ENCODE measurements around the gene SLC16A10.

SLC16A10 gene

DNA sequence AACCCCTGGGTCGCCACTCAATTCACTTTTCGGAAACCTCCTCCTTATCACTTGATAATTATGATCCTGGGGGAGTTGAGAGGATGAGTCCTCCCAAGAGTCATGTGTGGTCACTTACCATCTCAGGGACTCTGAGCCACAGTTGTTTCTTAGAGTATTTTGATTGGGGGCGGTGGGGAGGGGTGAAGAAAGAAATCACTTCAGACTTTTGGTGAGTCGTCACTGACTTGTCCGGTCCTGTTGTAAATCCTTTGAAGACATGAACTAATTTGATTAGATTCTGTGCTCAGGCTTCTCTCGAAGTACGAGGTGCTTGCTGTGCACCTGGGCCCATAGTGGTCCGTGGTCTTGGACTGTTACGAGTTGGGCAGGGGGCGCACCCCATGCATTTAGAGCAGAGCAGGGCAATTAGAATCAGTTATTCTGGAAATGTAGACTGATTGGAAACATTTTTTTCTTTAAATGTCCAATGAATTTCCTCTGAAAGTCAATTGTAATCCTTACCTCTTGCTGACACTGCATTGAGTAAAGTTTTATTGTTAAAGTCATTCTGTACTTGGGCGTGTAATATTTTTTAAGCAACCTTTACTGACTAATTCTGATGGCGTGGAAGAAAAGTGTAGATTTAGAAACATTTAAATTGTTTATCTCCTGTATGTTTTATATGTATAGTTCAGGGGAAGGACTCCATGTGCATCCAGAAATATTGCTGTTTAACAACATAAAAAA lies 173.4 kb downstream of the SLC16A10 start:
- peak overlapping the region; percentile 4 for H3K4me3 ChIP-seq (ENCODE audit: low read length)
- DNase-seq (ENCODE audit: low read depth): no peak
- TF ChIP-seq, protein P1, sequence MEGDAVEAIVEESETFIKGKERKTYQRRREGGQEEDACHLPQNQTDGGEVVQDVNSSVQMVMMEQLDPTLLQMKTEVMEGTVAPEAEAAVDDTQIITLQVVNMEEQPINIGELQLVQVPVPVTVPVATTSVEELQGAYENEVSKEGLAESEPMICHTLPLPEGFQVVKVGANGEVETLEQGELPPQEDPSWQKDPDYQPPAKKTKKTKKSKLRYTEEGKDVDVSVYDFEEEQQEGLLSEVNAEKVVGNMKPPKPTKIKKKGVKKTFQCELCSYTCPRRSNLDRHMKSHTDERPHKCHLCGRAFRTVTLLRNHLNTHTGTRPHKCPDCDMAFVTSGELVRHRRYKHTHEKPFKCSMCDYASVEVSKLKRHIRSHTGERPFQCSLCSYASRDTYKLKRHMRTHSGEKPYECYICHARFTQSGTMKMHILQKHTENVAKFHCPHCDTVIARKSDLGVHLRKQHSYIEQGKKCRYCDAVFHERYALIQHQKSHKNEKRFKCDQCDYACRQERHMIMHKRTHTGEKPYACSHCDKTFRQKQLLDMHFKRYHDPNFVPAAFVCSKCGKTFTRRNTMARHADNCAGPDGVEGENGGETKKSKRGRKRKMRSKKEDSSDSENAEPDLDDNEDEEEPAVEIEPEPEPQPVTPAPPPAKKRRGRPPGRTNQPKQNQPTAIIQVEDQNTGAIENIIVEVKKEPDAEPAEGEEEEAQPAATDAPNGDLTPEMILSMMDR (conservative IDR thresholded peaks at IDR 0.05; ENCODE audit: low read depth, low read length): no peak

DNA sequence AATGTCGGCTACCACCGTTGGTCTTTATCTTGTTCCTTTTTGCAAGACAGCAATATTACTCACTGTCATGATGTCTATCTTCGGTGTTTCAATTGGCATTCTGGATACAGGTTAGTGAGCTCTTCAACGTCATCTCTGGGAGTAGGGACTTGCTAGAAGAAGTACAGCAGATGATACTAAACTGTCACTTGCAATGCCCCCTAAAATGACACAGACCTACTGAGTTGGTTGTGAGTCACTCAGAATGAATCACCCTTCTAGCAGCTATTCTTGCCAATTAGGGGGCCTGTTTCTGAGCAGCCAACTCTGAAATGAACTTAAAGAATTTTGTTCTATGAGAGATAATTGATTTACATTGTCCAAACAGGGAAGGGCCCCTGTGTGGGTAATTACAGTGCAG lies 176.5 kb downstream of the SLC16A10 start:
- DNase-seq (ENCODE audit: low read depth): peak; percentile 29
- TF ChIP-seq, protein P1 (conservative IDR thresholded peaks at IDR 0.05; ENCODE audit: low read depth, low read length): no peak
- no peak overlapping the region for H3K4me3 ChIP-seq (ENCODE audit: low read length)

DNA sequence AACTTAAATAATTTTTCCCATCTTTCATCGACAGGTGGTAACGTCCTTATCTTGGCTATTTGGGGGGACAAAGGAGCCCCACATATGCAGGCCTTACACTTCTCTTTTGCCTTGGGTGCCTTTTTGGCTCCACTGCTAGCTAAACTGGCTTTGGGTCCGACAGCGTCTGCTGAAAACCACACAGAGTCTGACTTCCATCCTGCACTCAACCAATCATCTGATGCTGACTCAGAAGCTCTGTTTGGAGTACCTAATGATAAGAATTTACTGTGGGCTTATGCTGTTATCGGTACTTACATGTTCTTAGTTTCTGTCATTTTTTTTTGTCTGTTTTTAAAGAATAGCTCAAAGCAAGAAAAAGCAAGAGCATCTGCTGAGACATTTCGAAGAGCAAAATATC lies 178.5 kb downstream of the SLC16A10 start:
- no peak overlapping the region for H3K4me3 ChIP-seq (ENCODE audit: low read length)
- peak; percentile 20 for DNase-seq (ENCODE audit: low read depth)
- TF ChIP-seq, protein P1 (conservative IDR thresholded peaks at IDR 0.05; ENCODE audit: low read depth, low read length): no peak

DNA sequence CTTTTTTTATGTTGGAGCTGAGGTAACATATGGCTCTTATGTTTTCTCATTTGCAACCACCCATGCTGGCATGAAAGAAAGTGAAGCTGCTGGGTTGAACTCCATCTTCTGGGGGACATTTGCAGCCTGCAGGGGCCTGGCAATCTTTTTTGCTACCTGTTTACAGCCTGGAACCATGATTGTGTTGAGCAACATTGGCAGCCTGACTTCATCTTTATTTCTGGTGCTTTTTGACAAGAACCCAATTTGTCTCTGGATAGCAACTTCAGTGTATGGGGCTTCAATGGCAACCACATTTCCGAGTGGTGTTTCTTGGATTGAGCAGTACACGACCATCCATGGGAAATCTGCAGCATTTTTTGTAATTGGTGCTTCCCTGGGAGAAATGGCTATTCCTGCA lies 179.0 kb downstream of the SLC16A10 start:
- H3K4me3 ChIP-seq (ENCODE audit: low read length): no peak overlapping the region
- TF ChIP-seq, protein P1 (conservative IDR thresholded peaks at IDR 0.05; ENCODE audit: low read depth, low read length): no peak
- no peak for DNase-seq (ENCODE audit: low read depth)

DNA sequence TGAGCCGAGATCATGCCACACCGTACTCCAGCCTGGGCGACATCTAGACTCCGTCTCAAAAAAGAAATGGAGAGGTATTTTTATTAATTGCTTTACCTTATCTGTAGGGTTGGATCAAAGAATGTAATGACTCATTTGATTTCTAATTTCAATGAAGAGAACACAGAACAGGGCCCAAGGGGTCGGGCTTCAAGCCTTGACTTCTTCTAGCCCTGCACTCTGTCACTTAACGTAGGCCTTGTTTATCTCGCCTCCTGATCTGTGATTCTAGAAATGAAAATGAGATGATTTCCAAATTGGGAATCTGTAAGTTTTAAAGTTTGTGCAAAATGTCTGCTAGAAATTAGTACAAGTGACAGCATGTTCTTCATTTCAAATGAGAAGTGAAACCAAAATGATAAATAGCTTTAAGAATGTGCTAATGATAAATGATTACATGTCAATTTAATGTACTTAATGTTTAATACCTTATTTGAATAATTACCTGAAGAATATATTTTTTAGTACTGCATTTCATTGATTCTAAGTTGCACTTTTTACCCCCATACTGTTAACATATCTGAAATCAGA lies 180.5 kb downstream of the SLC16A10 start:
- no peak for DNase-seq (ENCODE audit: low read depth)
- H3K4me3 ChIP-seq (ENCODE audit: low read length): no peak overlapping the region
- TF ChIP-seq, protein P1 (conservative IDR thresholded peaks at IDR 0.05; ENCODE audit: low read depth, low read length): no peak

DNA sequence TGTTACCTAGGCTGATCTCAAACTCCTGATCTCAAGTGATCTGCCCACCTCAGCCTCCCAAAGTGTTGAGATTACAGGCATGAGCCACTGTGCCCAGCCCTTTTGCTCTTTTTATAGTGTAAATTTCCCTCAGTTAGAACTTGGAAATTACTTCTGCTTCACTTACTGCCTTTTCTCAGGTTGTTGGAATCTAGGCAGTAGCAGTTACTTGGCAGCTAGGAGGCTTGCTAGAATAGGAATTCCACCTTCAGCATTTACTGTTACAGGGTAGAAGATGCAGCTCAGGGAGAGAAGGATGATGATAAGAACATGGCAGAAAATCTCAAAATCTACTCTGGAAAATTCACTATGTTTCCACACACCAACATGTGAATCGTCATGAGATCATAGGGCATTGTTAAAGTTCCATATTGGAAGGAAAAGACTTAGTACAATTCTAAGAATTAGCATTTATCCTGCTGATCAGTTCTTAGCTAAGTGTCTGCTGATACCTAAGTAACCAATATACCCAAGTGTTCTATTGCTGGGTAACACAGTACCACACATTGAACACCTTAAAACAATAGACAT lies 182.2 kb downstream of the SLC16A10 start:
- DNase-seq (ENCODE audit: low read depth): no peak
- TF ChIP-seq, protein P1 (conservative IDR thresholded peaks at IDR 0.05; ENCODE audit: low read depth, low read length): no peak
- H3K4me3 ChIP-seq (ENCODE audit: low read length): no peak overlapping the region

DNA sequence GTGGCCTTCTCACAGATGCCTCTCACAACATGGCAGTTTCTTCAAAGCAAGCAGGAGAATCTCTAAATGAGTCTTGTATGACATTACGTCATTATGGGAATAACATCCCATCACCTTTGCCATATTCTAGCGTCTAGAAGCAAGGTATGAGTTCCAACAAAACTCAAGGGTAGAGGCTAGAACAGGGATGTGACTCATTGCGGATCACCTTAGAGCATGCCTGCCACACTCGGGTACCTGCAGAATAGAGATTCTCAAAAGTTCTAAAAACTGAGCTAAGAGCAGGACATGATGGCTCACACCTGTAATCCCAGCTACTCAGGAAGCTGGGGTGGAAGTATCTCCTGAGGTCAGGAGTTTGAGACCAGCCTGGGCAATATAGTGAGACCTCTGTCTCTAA lies 182.8 kb downstream of the SLC16A10 start:
- no peak overlapping the region for H3K4me3 ChIP-seq (ENCODE audit: low read length)
- DNase-seq (ENCODE audit: low read depth): no peak
- TF ChIP-seq, protein P1 (conservative IDR thresholded peaks at IDR 0.05; ENCODE audit: low read depth, low read length): no peak

All from retinal pigment epithelial cell (primary cell).